ENCODE results near the gene HTRA1.

HTRA1 gene

DNA sequence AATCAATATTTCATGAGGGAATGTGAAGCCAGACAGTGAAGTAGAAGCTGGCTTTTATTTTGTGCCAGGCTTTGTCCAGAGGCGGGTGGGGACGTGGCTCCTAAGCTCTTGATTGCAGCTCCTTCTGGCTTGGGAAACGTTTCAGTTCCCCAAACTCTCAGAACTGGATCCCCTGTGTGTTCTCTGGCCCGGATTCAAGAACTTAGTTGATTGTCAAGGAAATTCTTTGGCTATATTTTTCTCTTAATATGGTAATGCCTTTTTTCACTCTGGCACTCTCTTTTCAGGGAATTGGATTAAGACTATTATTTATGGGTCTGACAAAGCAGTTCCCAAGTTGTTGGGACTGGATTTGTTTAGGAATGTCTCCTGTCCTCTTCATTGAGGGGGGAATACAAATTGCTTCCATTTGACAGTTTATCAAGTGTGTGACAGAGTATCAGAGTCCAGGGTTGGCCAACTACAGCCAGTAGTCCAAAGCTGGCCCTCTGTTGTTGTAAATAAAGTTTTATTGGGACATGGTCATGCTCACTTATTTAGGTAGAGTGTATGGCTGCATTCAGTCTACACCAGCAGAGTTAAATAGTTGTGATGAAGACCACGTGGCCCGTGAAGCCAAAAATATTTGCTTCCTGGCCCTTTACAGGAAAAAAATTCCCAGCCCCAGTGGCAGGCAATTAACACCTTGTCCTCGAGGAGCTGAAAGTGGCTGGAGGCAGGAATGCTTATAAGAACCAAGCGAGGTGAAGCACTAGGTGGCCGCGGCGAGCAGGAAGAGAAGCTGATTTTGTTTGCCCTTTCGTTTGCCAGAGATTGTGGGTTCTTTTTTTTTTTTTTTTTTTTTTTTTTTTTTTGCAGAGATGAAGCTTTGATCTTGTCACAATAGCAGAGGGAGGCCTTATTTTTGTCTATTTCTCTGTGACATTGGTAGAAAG is 34.3 kb downstream of the HTRA1 start:
- TF ChIP-seq, protein P1, sequence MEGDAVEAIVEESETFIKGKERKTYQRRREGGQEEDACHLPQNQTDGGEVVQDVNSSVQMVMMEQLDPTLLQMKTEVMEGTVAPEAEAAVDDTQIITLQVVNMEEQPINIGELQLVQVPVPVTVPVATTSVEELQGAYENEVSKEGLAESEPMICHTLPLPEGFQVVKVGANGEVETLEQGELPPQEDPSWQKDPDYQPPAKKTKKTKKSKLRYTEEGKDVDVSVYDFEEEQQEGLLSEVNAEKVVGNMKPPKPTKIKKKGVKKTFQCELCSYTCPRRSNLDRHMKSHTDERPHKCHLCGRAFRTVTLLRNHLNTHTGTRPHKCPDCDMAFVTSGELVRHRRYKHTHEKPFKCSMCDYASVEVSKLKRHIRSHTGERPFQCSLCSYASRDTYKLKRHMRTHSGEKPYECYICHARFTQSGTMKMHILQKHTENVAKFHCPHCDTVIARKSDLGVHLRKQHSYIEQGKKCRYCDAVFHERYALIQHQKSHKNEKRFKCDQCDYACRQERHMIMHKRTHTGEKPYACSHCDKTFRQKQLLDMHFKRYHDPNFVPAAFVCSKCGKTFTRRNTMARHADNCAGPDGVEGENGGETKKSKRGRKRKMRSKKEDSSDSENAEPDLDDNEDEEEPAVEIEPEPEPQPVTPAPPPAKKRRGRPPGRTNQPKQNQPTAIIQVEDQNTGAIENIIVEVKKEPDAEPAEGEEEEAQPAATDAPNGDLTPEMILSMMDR (conservative IDR thresholded peaks at IDR 0.05) = no peak
- TF ChIP-seq ZFX (IDR thresholded peaks at IDR 0.05) = no peak
- H3K27ac ChIP-seq = no peak overlapping the region

DNA sequence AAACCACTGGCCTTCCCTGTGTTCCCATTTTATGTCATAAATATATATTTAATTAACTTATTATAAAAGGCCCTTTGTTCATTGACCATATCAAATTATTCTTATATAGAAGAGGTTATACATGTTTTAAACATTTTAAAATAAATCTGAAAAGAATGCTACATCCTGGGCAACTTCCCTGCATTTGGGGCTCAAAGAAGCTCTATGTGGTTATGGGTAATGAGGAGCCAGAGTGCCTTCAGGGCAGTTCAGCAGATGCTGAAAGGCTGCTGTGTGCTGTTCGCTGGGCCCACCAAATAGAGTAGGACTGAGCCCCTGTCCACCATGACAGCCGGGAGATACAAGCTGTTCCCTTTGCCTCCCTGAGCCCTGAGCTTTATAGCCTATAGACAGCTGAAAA is 35.9 kb downstream of the HTRA1 start:
- TF ChIP-seq, protein P1 (conservative IDR thresholded peaks at IDR 0.05) = no peak
- H3K27ac ChIP-seq = no peak overlapping the region

DNA sequence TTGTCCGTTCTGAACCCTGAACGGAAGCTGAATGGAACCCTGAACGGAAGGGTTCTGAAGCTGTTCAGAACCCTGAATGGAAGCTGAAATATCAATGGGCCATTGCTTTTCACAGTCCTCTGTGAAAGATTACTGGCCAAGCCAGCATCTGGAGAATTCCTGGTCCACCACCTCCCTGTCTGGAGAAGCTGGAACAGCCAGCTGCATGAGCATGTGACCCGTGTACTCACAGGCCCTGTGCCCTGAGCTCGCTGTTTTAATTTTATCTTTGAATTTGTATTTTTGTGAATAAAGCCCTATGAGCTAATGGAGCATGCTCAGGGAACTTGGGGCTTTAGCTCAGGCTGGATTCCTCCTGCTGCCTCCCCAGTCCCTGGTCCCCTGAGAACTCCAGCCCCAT is 37.2 kb downstream of the HTRA1 start:
- no peak overlapping the region for H3K27ac ChIP-seq
- no peak for TF ChIP-seq ZFX (IDR thresholded peaks at IDR 0.05)
- TF ChIP-seq, protein P1 (conservative IDR thresholded peaks at IDR 0.05) = no peak

DNA sequence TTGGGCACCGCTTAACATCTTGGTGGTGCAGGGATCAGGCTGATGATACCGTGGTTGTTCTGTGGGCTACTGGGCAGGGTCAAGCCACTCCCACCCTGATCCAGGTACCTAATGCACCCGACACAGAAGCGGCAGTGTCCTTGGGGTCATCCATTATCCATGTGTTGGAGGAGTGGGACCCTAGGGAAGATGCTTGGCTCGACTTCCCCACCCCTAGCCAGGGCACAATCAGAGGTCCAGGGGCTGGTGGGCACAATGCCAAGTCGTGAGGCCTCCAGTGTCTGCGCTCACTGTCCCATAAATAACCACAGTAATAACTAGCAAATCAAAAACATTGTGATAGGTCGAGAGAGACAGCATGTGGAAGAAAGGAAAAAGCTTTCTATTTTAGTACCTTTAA is 37.7 kb downstream of the HTRA1 start:
- no peak overlapping the region for H3K27ac ChIP-seq
- no peak for TF ChIP-seq ZFX (IDR thresholded peaks at IDR 0.05)
- TF ChIP-seq, protein P1 (conservative IDR thresholded peaks at IDR 0.05) = no peak

DNA sequence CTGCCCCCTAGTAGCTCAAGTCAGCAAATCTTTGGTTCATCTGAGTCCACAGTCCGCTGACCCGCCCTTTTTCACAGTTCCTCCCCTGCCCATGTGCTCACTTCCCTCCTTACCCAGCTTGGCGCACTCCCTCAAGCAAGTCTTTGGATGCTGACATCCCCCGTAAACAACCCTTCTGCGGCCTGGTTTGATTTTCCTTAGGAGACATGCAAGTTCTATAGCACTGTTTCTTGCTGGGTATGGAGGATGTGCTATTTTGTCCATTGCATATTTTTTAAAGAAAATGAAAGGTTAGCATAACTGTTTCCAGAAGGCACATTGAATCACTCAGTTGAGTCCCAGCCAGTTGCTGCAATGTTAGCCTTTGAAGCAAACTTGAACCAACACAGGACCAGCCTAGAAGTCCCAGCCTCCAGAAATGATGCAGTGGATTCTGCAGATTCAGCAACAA is 38.2 kb downstream of the HTRA1 start:
- TF ChIP-seq, protein P1 (conservative IDR thresholded peaks at IDR 0.05) = no peak
- TF ChIP-seq ZFX (IDR thresholded peaks at IDR 0.05) = no peak

DNA sequence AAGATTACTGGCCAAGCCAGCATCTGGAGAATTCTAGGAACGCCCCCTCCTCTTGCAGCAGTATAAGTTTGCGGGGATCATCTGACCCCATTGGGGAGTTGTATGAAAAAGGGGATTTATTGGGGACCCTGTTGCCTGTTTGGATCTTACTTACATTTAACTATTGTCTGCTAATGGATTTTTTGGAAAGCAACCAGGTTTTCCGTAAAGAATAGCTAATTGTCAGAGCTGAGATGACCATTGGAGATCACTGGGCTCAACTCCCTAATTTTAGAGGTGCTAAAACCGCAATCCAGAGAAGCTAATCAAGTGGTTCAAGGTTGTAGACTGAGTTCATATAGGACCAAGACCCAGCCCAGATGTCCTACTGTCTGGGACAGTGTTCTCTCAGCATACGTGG is 38.8 kb downstream of the HTRA1 start:
- H3K27ac ChIP-seq = no peak overlapping the region
- TF ChIP-seq, protein P1 (conservative IDR thresholded peaks at IDR 0.05) = no peak
- TF ChIP-seq ZFX (IDR thresholded peaks at IDR 0.05) = no peak

More for the DNA sequence above, 38.2 kb downstream of the HTRA1 start:
- H3K27ac ChIP-seq = no peak overlapping the region

DNA sequence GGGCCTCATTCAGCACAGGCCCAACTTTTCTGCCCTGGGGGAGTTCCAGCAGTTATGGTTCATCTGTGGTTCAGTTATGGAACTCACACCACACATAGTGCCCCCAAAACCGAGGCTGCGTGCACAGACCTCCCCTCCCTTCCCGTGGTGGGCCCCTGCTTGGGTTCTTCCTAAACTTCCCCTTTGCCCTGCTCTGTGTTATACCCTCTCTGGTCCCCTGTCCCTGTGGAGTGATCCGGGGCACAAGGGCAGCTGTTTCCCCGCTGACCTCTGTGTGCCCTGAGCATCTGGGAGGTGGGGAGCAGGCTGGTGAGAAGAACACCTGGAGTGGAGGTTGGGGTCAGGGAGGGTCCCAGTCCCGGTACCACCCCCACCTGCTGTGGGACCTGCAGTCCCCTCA is 39.4 kb downstream of the HTRA1 start:
- no peak overlapping the region for H3K27ac ChIP-seq
- TF ChIP-seq, protein P1 (conservative IDR thresholded peaks at IDR 0.05) = no peak
- TF ChIP-seq ZFX (IDR thresholded peaks at IDR 0.05) = no peak

Data from C4-2B (cell line).